ENCODE measurements around the gene KLHDC7A.

KLHDC7A gene

GRCh38 chr1:18511149-18511873 lies 30.6 kb downstream of the KLHDC7A start:
- TF ChIP-seq GATA3 (IDR thresholded peaks at IDR 0.05; ENCODE audit: low read depth, low read length) (no peak), GATA2 (IDR thresholded peaks at IDR 0.05; ENCODE audit: low read depth, low read length) (0 out of 2 replicates have a peak, but pooled peaks have one; percentile 26)

GRCh38 chr1:18511874-18512150 lies 31.1 kb downstream of the KLHDC7A start:
- no peak for TF ChIP-seq GATA2 (IDR thresholded peaks at IDR 0.05; ENCODE audit: low read depth, low read length)

GRCh38 chr1:18512883-18513282 lies 32.2 kb downstream of the KLHDC7A start:
- TF ChIP-seq GATA3 (IDR thresholded peaks at IDR 0.05; ENCODE audit: low read depth, low read length), result no peak
- TF ChIP-seq GATA2 (IDR thresholded peaks at IDR 0.05; ENCODE audit: low read depth, low read length), result no peak

- TF ChIP-seq GATA2 (IDR thresholded peaks at IDR 0.05; ENCODE audit: low read depth, low read length) (no peak), GATA3 (IDR thresholded peaks at IDR 0.05; ENCODE audit: low read depth, low read length) (no peak)
Measured at GRCh38 chr1:18513995-18514394, 33.3 kb downstream of the KLHDC7A start.

- no peak for TF ChIP-seq GATA3 (IDR thresholded peaks at IDR 0.05; ENCODE audit: low read depth, low read length)
- no peak for TF ChIP-seq GATA2 (IDR thresholded peaks at IDR 0.05; ENCODE audit: low read depth, low read length)
Measured at GRCh38 chr1:18515120-18515667, 34.5 kb downstream of the KLHDC7A start.

- TF ChIP-seq GATA3 (IDR thresholded peaks at IDR 0.05; ENCODE audit: low read depth, low read length) (no peak), GATA2 (IDR thresholded peaks at IDR 0.05; ENCODE audit: low read depth, low read length) (no peak)
Measured at GRCh38 chr1:18516473-18516872, 35.7 kb downstream of the KLHDC7A start.

GRCh38 chr1:18526436-18527275 lies 45.9 kb downstream of the KLHDC7A start:
- no peak for TF ChIP-seq GATA3 (IDR thresholded peaks at IDR 0.05; ENCODE audit: low read depth, low read length)
- no peak for TF ChIP-seq GATA2 (IDR thresholded peaks at IDR 0.05; ENCODE audit: low read depth, low read length)

- TF ChIP-seq GATA2 (IDR thresholded peaks at IDR 0.05; ENCODE audit: low read depth, low read length) (no peak), GATA3 (IDR thresholded peaks at IDR 0.05; ENCODE audit: low read depth, low read length) (no peak)
Measured at GRCh38 chr1:18527514-18527913, 46.8 kb downstream of the KLHDC7A start.

GRCh38 chr1:18527921-18528320 lies 47.2 kb downstream of the KLHDC7A start:
- TF ChIP-seq GATA2 (IDR thresholded peaks at IDR 0.05; ENCODE audit: low read depth, low read length) (no peak), GATA3 (IDR thresholded peaks at IDR 0.05; ENCODE audit: low read depth, low read length) (no peak)

GRCh38 chr1:18528616-18529015 lies 47.9 kb downstream of the KLHDC7A start:
- TF ChIP-seq GATA2 (IDR thresholded peaks at IDR 0.05; ENCODE audit: low read depth, low read length) (no peak), GATA3 (IDR thresholded peaks at IDR 0.05; ENCODE audit: low read depth, low read length) (no peak)

GRCh38 chr1:18529714-18530113 lies 49.0 kb downstream of the KLHDC7A start:
- no peak for TF ChIP-seq GATA3 (IDR thresholded peaks at IDR 0.05; ENCODE audit: low read depth, low read length)
- no peak for TF ChIP-seq GATA2 (IDR thresholded peaks at IDR 0.05; ENCODE audit: low read depth, low read length)

- TF ChIP-seq GATA3 (IDR thresholded peaks at IDR 0.05; ENCODE audit: low read depth, low read length) (no peak), GATA2 (IDR thresholded peaks at IDR 0.05; ENCODE audit: low read depth, low read length) (no peak)
Measured at GRCh38 chr1:18530587-18531502, 50.1 kb downstream of the KLHDC7A start.

GRCh38 chr1:18531503-18531845 lies 50.7 kb downstream of the KLHDC7A start:
- no peak for TF ChIP-seq GATA3 (IDR thresholded peaks at IDR 0.05; ENCODE audit: low read depth, low read length)
- no peak for TF ChIP-seq GATA2 (IDR thresholded peaks at IDR 0.05; ENCODE audit: low read depth, low read length)
